CD4-positive, alpha-beta T cell (primary cell): ENCODE measurements around the gene E2F2. TPM values are rescaled to one million over a fixed set of nuclear protein-coding genes. Genes with fewer than 3 reads are reported as not detected.

Source experiments
- ATAC-seq: fragments of 200-7000 bp; cut with Tn5 transposase; one replicate; pipeline ENCODE4 v1.10.0; 2022; ENCODE audit warnings: mild to moderate bottlenecking; ENCODE audit not compliant: poor library complexity
- CTCF ChIA-PET: fragments of 350-600 bp; sonication (Branson Sonifier 250); formaldehyde crosslinking; loops from one replicate; lab custom pipeline; 2021; ENCODE audit warnings: antibody characterized with exemption, inconsistent platforms; lab: Charles Lee
- POLR2A ChIA-PET: fragments of 350-600 bp; sonication (Branson Sonifier 250); formaldehyde crosslinking; loops from one replicate; lab custom pipeline; 2021; ENCODE audit warnings: antibody characterized with exemption, inconsistent platforms; lab: Charles Lee
- DNase-seq, 14 experiments: peaks; one replicate each; pipeline ENCODE4 v3.0.0-alpha.2; 2013 to 2020; ENCODE audit warnings: mixed read lengths in 2 of 14
- H3K27ac ChIP-seq, 2 donors: one replicate each; pipeline versions ENCODE4 v1.5.1 to v1.7.0; 2013; ENCODE audit warnings: low read length in 2 of 2, low read depth in 1 of 2, mild to moderate bottlenecking in 1 of 2
- H3K27me3 ChIP-seq, 2 experiments: 1 replicate in 1 of 2; 2 replicates in 1 of 2; pipeline versions ENCODE4 v1.6.1 to v1.7.0; 2013; ENCODE audit warnings: low read length in 2 of 2, control low read depth in 1 of 2, mild to moderate bottlenecking in 1 of 2, moderate library complexity in 1 of 2; ENCODE audit not compliant: insufficient read depth in 2 of 2, control insufficient read depth in 1 of 2
- H3K36me3 ChIP-seq: one replicate; pipeline ENCODE4 v1.6.1; 2013; ENCODE audit warnings: low read length, control low read depth; ENCODE audit not compliant: insufficient read depth
- H3K4me1 ChIP-seq: one replicate; pipeline ENCODE4 v1.6.1; 2013; ENCODE audit warnings: low read length, control low read depth; ENCODE audit not compliant: insufficient read depth
- H3K4me3 ChIP-seq: one replicate; pipeline ENCODE4 v1.5.1; 2013; ENCODE audit warnings: mild to moderate bottlenecking, low read length, moderate library complexity
- H3K9me3 ChIP-seq, 2 experiments: 1 replicate in 1 of 2; 2 replicates in 1 of 2; pipeline versions ENCODE4 v1.6.1 to v1.7.0; 2013; ENCODE audit warnings: low read length in 2 of 2, mild to moderate bottlenecking in 2 of 2, control low read depth in 1 of 2, moderate library complexity in 1 of 2; ENCODE audit not compliant: control insufficient read depth in 1 of 2, insufficient read depth in 1 of 2
- H3K27ac Mint-ChIP-seq: one replicate; pipeline ENCODE4 v1.8.0; 2020; ENCODE audit warnings: mixed read lengths
- H3K27me3 Mint-ChIP-seq: one replicate; pipeline ENCODE4 v1.8.0; 2021; ENCODE audit warnings: mixed read lengths
- H3K36me3 Mint-ChIP-seq: one replicate; pipeline ENCODE4 v1.8.0; 2021; ENCODE audit warnings: low read depth, mixed read lengths
- H3K4me1 Mint-ChIP-seq: one replicate; pipeline ENCODE4 v1.8.0; 2021; ENCODE audit warnings: low read depth, mixed read lengths
- H3K4me3 Mint-ChIP-seq: one replicate; pipeline ENCODE4 v1.8.0; 2020; ENCODE audit warnings: mild to moderate bottlenecking, mixed read lengths
- H3K9me3 Mint-ChIP-seq: one replicate; pipeline ENCODE4 v1.8.0; 2020; ENCODE audit warnings: mixed read lengths
- CTCF ChIP-seq: fragments of 200-600 bp; IDR thresholded peaks from one replicate; pipeline ENCODE4 v1.8.0; 2022; ENCODE audit warnings: antibody characterized with exemption, mild to moderate bottlenecking
- intact Hi-C, 2 experiments: fragments of 100-400 bp; cut with DNase I in 1 of 2; cut with micrococcal nuclease in 1 of 2; formaldehyde crosslinking; loops; one replicate each; pipeline versions ENCODE4 v1.15.1 to v1.9.0; 2023 to 2025; cut with DNase I, micrococcal nuclease
- total RNA-seq, 174 experiments: library from RNA in 2 of 174; stranded (reverse) in 2 of 174; gene quantifications; one replicate each; pipeline ENCODE4 v1.2.3 and lab custom pipeline; 2021 to 2026

E2F2 gene
- total RNA-seq, 2 experiments from 2014 or later: 0.50 to 0.69 TPM

DNA sequence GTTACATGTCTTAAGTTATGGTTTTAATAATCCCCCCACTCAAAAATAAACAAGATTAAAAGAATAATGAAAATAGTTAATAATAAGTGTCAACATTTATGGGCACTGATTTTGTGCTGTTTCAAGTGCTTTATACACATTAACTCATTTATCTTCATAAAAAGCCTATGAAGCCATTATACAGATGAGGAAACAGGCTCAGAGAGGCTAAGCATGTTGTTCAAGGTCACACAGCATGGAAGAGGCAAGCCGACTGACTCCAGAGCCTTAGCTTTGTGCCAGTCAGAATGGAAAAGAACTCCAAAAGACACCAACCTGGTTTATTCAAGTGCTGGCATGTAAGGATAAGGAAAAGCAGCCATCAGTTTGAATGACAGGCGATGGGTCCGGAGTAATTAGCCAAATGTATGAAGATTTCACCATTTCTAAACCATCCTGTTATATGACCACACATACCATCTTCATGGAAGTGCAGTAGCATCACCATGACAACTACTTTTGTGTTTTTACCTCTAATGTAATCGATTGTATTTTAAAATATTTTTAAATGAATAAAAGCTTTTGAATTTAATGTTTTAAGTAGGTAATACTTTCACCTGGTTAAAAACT is 42.6 kb upstream of the E2F2 start:
- ATAC-seq: no peak
- TF ChIP-seq CTCF: no peak
- CTCF ChIA-PET: no interaction called here
- no peaks in the 10 kb centered on the region for H3K36me3 Mint-ChIP-seq
- H3K9me3 Mint-ChIP-seq: no peaks in the 10 kb centered on the region
- Histone ChIP-seq H3K27ac (no peak overlapping the region), H3K9me3 (no peaks in the 10 kb centered on the region), H3K4me1 (peaks cover 28% of the 10 kb centered on the region), H3K36me3 (no peaks in the 10 kb centered on the region), H3K27me3 (peaks cover 0 to 8% of the 10 kb centered on the region in 2 experiments), H3K4me3 (no peak overlapping the region)
- no peak overlapping the region for H3K27ac Mint-ChIP-seq
- H3K4me3 Mint-ChIP-seq: no peak overlapping the region
- intact Hi-C loops: no loop called here
- peaks cover 36% of the 10 kb centered on the region for H3K4me1 Mint-ChIP-seq
- DNase-seq: no peak
- H3K27me3 Mint-ChIP-seq: peaks cover 1% of the 10 kb centered on the region
- POLR2A ChIA-PET: interaction anchor here (0.5 to 2.0 kb wide), 6 partner anchors 10 to 49 kb away, joined by 3 to 6 read pairs (median 4); partner anchors contain the start of gene ID3

- Histone ChIP-seq H3K27ac (no peak overlapping the region), H3K9me3 (no peaks in the 10 kb centered on the region), H3K4me3 (no peak overlapping the region), H3K36me3 (no peaks in the 10 kb centered on the region), H3K4me1 (peaks cover 23% of the 10 kb centered on the region), H3K27me3 (peaks cover 2 to 8% of the 10 kb centered on the region in 2 experiments)
- ChIA-PET CTCF (interaction anchor here (1.1 to 1.8 kb wide), 2 partner anchors 64 to 66 kb away, joined by 3 to 4 read pairs; no protein-coding TSS in a partner anchor), POLR2A (interaction anchor here (1.5 to 2.1 kb wide), 2 partner anchors 13 to 48 kb away, joined by 3 to 6 read pairs; no protein-coding TSS in a partner anchor)
- Mint-ChIP-seq H3K9me3 (no peaks in the 10 kb centered on the region), H3K4me1 (peaks cover 24% of the 10 kb centered on the region), H3K4me3 (no peak overlapping the region), H3K27ac (no peak overlapping the region), H3K36me3 (no peaks in the 10 kb centered on the region), H3K27me3 (peaks cover 6% of the 10 kb centered on the region)
- no peak for TF ChIP-seq CTCF
- DNase-seq (no peak), ATAC-seq (no peak)
- intact Hi-C loops: no loop called here
These were observed 40.4 kb upstream of the E2F2 start for GRCh38 chr1:23571465-23571864.

- Mint-ChIP-seq H3K4me3 (peak overlapping the region; percentile 35), H3K36me3 (no peaks in the 10 kb centered on the region), H3K27ac (no peak overlapping the region), H3K4me1 (peaks cover 24% of the 10 kb centered on the region), H3K27me3 (peaks cover 11% of the 10 kb centered on the region), H3K9me3 (no peaks in the 10 kb centered on the region)
- no peak for ATAC-seq
- no peak for TF ChIP-seq CTCF
- Histone ChIP-seq H3K36me3 (no peaks in the 10 kb centered on the region), H3K4me1 (peaks cover 21% of the 10 kb centered on the region), H3K27ac (no peak overlapping the region), H3K27me3 (peaks cover 2 to 8% of the 10 kb centered on the region in 2 experiments), H3K4me3 (no peak overlapping the region), H3K9me3 (no peaks in the 10 kb centered on the region)
- ChIA-PET CTCF (interaction anchor here (1.1 to 1.8 kb wide), 5 partner anchors 13 to 68 kb away, joined by 3 to 4 read pairs (median 3); no protein-coding TSS in a partner anchor), POLR2A (interaction anchor here (0.7 to 2.1 kb wide), 3 partner anchors 12 to 49 kb away, joined by 3 to 6 read pairs (median 3); no protein-coding TSS in a partner anchor)
- DNase-seq: no peak
- intact Hi-C loops: no loop called here
These were observed 39.1 kb upstream of the E2F2 start for GRCh38 chr1:23570001-23570691.
